GM18867 (cell line): ENCODE data around the gene ZBTB20.
"Not testable (repeated sequence)": the region's sequence is repeated elsewhere in the genome, so short reads cannot be mapped to it uniquely, and the experiment has no call there.

Experiments
- ATAC-seq: cut with Tn5 transposase; IDR thresholded peaks from one replicate; pipeline ENCODE4 v1.9.1; 2021; ENCODE audit warnings: mild to moderate bottlenecking, moderate library complexity; ENCODE audit not compliant: unreplicated experiment

ZBTB20 gene

DNA sequence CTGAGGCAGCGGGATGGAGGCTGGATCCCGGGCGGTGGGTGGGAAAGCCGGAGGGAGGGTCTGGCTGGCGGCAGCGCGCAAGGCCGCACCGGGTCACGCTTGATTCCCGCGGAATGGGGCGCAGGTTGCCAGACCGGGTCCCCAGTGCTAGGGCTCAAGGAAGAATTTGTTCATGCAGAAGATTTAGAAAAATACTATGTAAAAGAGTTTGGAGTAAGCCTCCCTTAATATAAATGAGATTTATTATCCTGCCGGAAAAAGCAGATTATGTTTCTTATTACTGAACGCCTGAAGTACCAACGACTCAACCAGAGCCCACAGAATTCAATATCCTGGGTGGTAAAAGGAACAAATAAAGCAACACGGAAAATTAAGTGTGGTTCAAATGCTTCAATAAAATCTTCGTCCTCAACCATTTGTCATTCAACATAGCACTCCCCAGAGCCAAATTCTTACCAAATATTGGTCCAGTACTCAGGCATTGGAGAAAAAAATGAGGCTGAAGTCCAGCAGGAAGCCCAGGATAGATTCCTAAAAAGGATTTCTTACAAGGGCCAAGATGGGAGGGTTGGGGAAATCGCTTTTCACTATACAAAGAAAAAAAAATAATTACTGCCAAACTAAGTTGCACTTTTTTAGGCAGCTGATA, 1.2 kb upstream of the ZBTB20 start:
- no peak for ATAC-seq

DNA sequence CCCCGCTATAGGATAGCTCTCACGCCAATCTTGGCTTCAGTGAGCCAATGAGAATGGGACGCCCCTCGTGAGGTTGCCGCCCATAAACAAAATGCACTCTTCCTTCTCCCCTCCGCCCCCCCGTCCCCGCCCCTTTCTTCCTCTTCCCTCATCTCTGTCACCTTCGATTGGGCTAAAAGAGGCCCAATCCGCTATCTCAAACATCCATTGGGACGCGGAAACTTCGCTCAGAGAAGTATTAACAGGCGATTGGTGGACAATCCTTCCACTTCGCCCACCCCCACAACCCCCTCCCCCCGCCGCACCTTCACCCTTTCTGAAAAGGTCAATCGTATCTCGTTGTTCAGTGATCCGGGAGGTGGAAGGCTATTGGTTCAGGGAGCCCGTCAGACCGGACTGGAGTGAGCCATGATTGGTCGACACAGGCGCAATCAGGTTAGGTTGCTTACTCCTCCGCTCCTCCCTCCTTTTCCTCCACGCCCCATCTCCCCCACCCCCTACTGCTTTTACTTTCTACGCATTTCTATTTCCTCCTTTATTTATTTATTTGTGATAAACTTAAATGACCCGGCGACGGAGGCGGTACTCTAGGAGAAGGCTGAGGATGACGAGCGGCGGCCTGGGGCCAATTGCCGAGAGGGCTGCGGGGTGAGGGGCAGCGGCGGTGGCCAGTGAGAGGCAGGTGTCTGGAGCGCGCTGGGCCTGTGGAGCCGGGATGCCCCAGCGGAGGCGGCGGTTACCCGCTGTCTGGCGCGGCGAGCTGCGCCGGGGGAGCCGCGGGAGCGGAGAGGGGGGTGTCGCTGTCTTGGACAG, 447 bp upstream of the ZBTB20 start:
- peak; percentile 81 for ATAC-seq

DNA sequence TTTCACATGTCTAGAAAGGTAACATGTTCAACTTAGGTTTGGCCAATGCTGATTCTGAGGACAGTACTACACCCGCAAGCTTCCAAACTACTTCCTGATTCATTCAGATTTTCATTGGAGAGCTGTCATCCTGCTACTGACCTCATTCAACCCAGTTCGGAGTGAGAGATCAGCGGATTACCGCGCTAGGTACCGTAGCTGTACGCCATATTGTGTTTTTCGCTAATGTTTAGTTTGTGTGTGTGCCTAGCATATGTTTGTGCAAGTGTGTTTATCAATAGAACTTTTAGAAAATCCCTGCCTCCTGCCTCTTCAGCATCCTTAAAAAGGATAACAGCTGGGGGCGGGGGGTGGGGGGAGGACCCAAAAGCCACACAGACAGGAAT, 1.1 kb downstream of the ZBTB20 start:
- no peak for ATAC-seq

DNA sequence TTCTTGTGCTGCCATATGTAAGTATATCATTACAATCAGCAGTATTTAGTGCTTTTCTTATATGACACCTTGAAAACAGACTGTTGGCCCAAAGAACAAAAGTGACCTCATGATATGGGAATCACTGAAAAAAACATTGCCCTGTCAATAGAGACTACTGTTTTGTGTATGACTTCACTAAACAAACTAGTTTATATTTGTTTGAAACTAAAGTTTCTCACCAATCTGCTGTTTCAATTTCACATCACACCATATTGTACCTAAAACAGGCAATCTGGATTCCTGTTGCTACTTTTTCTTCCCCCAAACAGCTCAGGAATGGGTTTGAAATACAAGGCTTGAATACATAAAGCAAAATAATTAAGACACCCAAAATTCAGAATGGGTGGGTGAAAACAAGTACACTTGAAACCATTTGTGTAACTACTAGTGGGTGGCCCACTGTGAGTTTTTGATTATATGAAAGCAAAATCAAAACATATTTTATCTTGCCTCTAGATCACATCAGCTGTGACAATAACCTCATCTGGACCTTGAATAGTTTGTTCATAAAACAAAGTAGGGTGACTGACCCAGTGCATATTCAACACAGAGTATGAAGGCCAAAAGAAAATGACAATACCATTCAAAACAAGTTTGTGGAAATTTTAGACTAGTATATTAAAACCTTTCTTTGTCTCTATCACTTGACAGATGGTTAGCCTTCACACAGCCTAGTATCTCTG, 5.9 kb downstream of the ZBTB20 start:
- ATAC-seq, result peak; percentile 74

DNA sequence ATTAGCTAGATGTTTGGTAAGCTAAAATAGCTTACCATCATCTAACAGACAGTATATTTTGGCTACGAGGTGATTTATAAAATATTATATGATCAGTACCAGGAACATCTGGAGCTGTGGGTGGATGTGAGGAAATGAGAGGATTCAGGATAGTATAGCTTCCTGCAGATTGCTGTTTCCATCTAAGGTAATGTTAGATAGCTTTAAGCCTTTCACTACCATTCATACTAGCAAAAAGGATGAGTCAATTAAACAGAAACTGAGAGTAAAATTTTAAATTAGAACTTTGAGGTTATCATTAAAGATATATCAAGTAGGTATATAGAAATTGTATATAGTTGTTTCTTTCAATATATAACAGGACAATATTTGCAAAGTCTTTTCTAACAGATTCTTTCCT, 8.0 kb downstream of the ZBTB20 start:
- ATAC-seq, result no peak

DNA sequence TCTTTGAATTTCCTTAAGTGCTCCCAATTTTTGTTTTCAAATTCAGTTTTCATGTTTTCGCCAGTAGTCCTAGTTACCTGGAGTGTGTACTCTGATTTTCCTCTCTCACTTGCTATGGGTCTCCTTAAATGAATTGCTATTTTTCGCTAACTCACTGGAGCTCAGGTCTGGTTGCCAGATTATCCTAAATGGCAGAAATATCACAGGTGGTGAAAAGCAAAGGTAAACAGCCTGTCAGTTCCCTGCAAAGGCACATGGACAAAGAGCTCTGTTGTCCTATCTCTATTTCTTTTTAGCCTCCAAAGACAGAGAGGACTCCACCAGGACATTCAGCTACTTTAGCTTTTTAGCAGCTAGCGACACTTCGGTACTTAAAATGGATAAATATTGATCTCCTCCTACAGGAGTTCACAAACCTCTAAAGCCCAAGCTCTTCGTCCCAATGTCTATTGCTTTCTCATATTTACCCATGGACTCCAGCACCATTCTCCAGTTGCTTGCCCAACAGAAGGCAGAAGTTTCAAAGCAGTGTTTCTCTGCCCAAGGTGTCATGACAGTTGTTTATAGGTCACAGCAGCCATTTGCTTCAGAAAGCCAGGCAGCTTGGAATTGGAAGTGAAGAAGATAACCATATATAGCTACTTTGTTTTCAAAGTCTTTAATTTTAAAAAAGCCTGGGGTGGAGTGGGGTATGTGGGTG, 12.3 kb downstream of the ZBTB20 start:
- no peak for ATAC-seq

DNA sequence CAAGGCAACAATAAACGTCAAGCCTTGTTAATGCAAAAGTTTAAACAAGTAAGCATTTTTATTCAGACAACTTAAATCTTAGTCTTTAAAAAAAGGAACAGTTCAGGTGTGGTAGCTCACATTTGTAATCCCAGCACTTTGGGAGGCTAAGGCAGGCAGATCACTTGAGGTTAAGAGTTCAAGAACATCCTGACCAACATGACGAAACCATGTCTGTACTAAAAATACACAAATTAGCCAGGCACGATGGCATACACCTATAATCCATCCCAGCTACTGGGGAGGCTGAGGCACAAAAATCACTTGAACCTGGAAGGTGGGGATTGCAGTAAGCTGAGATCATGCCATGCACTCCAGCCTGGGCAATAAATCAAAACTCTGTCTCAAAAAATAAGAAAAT, 19.9 kb downstream of the ZBTB20 start:
- ATAC-seq, result no peak

DNA sequence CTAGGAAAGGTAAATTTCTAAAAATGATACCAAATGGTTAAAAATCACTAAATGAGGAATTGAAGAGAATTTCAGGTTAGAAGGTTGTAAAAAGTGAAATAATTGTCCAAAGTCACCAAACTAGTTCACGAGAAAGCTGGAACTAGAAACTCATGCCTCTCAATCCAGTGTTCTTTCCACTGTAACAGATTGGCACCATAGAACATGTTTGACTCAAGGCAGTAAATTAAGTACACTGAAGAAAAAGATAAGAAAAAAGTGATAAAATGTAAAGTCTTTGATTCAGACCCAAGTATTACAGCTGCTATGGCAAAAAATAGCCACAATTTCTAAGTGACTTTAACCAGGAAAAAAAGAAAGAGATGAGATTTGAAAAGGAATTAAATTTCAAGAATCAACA, 26.5 kb downstream of the ZBTB20 start:
- ATAC-seq, result no peak

DNA sequence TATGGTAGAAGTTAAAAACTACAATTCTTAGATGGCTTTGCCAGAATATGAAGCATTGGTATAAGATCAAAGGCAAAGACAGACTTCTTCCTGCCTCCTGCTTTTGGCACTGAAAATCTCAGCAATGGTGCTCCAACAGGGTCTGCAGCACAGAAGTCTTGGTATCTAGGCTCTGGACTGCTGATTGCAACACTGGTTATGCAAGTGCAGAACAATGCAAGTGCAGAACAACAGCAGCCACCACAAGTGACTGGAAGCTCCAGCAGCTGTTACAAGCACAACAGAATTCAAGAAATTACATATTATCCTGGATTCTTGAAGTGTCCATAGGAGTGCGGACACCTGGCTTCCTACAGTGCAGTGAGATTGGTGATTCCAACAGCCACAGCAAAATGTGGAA, 33.7 kb downstream of the ZBTB20 start:
- ATAC-seq, result no peak

DNA sequence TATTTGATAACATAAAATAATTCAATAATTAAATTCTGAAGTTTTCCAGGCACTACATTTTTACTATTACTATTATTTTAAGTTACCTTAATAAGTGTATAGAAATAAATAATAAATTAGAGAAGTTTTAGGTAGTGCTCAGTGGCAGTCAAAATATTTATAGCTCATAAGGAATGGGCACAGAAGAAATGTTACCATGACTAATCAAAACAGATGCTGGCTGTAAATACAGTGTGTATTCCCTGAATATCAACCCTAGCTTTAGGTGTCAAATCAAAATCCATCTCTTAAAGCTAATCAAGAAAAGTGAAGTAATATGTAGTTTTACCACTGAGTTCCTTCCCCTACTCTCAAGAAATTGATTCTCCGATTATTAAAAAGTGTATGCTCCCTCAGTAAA, 35.5 kb downstream of the ZBTB20 start:
- ATAC-seq, result no peak

DNA sequence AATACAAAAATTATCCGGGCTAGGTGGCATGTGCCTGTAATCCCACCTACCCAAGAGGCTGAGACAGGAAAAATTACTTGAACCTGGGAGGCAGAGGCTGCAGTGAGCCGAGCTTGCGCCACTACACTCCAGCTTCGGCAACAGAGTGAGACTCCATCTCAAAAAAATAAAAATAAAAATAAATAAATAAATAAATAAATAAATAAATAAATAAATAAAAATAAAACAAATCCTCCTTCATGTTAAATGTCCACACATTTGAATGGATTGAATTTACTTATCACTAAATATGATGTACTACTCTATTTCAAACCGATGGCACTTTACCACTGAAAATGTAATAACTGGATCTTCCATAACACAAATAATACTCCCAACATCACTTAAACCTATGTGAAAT, 36.3 kb downstream of the ZBTB20 start:
- ATAC-seq, result no peak

DNA sequence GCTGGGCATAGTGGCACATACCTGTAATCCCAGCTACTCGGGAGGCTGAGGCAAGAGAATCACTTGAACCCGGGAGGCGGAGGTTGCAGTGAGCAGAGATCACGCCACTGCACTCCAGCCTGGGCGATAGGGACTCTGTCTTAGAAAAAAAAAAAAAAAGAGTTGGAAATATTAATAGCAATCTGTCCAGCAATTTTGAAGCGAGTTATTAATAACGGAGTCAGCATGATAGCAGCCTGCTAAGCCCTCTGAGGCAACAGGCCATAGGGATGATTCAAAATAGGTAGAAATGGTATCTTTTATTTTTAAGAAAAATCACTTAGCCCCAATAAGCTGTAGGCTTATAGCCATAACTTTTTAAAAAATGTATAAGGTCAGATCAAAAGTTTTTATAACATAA, 37.0 kb downstream of the ZBTB20 start:
- not testable (repeated sequence) for ATAC-seq

DNA sequence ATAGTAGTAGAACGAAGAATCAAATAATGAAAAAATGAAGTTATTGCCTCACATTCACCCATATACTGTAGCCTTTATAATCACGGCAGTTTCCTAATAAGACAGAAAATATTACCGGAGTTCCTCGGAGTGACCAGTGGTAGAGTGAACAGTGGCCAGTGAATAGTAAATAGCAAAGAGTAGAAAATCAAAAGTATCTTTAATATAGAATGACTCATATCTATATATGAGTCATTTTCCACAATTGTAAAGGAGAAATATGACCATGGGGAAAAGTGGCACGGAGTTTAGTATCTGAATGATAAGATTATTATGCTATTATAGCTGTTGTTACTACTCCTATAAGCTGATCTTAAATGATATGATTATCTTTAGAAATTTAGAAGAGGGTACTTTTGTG, 38.5 kb downstream of the ZBTB20 start:
- no peak for ATAC-seq

DNA sequence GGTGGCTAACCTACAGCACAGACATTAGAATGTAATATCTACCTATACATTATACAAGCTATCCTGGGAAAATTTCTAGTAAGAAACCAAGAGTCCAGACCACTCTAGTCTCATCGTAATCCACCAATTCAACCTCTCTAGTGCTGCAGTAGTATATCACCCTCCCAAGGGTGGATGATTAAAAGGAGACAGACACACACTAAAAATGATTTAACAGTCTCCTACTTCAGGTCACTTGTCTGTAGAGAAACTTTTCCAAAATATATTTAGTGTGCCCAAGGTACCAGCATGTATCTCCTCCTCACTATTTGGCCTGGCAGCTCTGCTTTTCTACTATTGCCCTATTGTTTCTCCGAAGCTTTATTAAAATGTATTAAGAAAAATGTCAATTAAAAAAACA, 45.0 kb downstream of the ZBTB20 start:
- ATAC-seq, result no peak

DNA sequence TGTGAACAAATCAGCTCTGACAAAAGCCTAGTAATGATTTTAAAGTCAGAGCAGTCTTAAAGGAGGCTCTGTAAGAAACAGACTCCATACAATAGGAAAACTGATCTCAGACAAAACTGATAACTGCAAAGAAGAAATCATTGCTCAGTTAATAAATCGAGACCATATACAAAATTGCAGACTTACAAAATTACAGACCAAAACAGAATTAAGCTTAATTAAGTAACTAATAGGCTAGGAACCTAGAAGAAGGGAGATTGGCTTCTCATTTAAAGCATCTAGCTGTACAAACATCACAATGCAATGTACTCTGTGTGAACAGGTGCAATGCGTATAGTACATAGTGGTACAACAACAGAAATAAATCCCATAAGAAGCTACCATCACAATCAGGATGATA, 46.3 kb downstream of the ZBTB20 start:
- ATAC-seq, result no peak

DNA sequence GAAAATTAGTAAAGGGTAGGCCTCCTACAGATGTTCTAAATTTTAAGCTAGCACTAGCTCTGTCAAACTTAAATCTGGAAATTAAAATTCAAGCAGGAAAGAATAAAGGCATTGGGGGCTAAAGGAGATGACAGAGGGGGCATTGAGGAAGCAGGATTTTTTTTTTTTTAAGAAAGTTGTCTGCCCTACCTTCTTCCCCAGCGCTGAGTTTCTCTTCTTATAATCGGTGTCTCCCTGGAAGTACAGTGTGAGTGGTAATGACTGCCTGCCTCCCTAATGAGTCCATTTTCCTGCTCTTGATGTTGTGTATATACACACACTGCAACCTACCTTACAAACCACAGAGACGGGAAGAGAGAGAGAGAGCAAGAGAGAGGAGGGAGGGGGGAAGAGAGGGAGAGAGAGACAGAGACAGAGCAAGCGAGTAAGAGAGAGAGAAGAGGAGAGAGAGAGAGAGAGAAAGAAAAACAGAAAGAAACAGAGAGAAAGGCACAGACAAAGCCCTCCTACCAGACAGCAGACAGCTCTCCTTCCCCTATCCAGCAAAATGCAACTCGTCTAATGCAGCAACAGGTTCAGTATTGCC, 47.0 kb downstream of the ZBTB20 start:
- ATAC-seq, result peak; percentile 66

DNA sequence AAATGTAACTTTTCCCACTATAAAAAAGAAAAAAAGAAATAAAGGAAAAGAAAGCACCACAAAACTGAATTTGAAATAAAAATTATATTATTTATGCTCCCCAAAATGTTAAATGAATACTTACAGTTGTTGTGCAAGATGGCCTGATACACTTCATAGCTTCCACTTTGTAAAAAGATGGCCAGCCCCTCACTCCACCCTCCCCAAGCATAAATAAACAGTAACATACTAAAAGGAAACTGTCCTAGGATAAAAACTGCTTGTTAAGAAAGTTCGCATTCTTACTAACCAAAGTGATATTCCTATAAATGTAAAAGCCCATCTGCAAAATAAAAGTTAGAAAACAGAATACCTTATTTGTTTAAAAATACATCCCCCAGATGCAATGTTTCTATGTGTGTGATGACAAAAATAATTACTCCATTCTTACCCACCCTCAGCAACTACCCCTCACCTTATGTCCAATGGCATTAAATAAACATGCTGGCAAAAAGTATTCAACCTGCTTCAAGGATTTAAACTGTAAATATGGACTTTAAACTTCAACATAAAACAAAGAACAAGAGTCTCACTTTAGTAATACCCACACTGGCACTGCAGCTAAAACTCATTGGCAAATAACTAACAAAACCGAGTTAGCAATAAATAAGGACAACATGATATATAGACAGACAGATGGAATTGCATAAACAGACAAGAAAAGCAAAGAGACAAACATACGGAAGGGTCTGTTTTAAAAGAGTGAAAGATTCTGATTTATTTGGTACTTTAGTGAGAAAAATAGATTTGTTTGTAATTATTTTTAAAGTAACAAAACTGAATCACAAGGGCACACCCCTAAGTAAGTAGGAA, 47.7 kb downstream of the ZBTB20 start:
- ATAC-seq, result no peak

DNA sequence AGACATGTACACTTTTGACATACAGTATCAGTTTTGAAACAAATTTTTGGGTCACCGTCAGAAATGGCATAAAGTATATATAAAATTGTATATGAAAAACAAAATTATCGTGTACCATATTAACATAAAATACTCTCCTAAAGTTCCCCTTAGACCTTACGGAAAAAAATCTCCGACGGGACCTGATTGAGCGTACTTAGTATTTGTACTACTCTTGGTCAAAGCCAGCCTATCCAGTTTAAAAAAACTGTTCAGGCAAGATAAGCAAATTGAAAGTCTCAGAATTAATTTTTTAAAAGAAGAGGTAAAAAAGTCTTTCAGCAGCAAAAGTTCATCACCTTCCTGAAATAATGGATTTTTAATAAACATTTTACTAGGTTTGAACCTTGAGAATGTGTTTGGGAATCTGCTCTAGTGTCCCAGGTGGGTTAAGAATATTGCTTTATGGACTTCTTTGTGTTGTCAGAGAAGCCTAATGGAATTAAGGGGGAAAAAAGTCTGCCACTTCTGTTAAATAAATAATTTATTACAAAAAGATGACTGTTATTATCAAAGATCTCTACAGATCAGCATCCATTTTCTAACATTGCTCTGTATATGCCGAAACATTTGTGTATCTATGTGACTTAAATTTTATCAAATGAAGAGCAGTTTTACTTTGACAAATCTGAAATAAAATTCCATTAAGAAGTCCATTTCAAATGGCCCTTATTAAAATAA, 48.6 kb downstream of the ZBTB20 start:
- ATAC-seq, result no peak

DNA sequence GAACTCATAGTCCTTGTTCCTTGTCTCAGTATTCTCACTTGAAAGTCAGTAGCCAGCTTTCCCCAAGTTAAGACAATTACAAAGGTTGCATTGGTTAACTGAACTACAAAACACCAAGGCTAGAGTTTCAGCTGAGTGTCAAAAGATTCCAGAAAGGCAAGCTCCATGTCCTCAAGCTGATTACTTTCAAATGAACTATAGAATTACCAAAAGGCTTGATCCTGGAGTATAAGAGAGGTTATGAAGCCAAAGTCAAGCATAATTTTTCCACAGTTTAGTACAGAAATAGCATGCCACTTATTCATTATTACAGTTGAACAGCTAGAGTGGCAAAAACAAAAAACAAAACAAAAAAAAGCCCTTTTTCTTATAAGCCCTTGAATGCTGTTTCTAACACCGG, 51.9 kb downstream of the ZBTB20 start:
- ATAC-seq, result no peak
